Thyroid gland (tissue), 4 donors: Measurements from ENCODE around the gene TARS2. TPM values are rescaled to one million over a fixed set of nuclear protein-coding genes. Genes with fewer than 3 reads are reported as not detected.

Experiments
- DNase-seq, 2 donors: peaks; one replicate each; pipeline ENCODE4 v3.0.0-alpha.2; 2019
- H3K27ac ChIP-seq, 3 donors: fragments of 200-600 bp; sonication (generic); 1 replicate in 2 of 3; 2 replicates in 1 of 3; pipeline ENCODE4 v1.5.1; 2016 to 2019; ENCODE audit warnings: mild to moderate bottlenecking in 1 of 3, moderate library complexity in 1 of 3
- H3K27me3 ChIP-seq: fragments of 200-600 bp; sonication (generic); one replicate; pipeline ENCODE4 v1.5.1; 2019
- H3K36me3 ChIP-seq, 2 donors: fragments of 200-600 bp; sonication (generic); one replicate each; pipeline ENCODE4 v1.5.1; 2016 to 2019
- H3K4me1 ChIP-seq, 2 donors: fragments of 200-600 bp; sonication (generic); one replicate each; pipeline ENCODE4 v1.5.1; 2017 to 2019
- H3K4me3 ChIP-seq, 3 donors: fragments of 200-600 bp; sonication (generic); replicated peaks in 1 of 3; 1 replicate in 2 of 3; 2 replicates in 1 of 3; pipeline ENCODE4 v1.5.1; 2016; ENCODE audit warnings: mild to moderate bottlenecking in 1 of 3
- H3K9me3 ChIP-seq: fragments of 200-600 bp; sonication (generic); one replicate; pipeline ENCODE4 v1.5.1; 2017
- POLR2A ChIP-seq, 2 donors: fragments of 450-650 bp; IDR thresholded peaks; one replicate each; pipeline ENCODE4 v1.6.1; 2017; ENCODE audit warnings: antibody characterized with exemption in 2 of 2, mild to moderate bottlenecking in 2 of 2, moderate library complexity in 1 of 2
- WGBS, 2 donors: methylation state at CpG; one replicate each; pipeline ENCODE4 v1.1.5; 2017; 5-methylcytosine and 5-hydroxymethylcytosine counted together
- intact Hi-C: fragments of 100-400 bp; cut with DNase I; formaldehyde crosslinking; loops from one replicate; pipeline ENCODE4 v1.15.1; 2023
- total RNA-seq, 4 donors: library from RNA; depleted of rRNA; stranded (reverse); fragments of >200 nt; gene quantifications; one replicate each; pipeline ENCODE4 v1.2.3, GENCODE V29; 2016
- TF ChIP-seq, protein P1 (sequence below), 6 experiments: fragments of 200-600 bp in 3 of 6; fragments of 450-650 bp in 3 of 6; sonication (generic) in 3 of 6; IDR thresholded peaks; one replicate each; pipeline ENCODE4 v1.5.1; 2016 to 2019; ENCODE audit warnings: antibody characterized with exemption in 6 of 6, mild to moderate bottlenecking in 2 of 6, inconsistent platforms in 1 of 6, moderate library complexity in 1 of 6

The TARS2 gene
- total RNA-seq, 4 donors from 2014 or later = 13.8 to 18.2 (median 14.8) TPM

DNA sequence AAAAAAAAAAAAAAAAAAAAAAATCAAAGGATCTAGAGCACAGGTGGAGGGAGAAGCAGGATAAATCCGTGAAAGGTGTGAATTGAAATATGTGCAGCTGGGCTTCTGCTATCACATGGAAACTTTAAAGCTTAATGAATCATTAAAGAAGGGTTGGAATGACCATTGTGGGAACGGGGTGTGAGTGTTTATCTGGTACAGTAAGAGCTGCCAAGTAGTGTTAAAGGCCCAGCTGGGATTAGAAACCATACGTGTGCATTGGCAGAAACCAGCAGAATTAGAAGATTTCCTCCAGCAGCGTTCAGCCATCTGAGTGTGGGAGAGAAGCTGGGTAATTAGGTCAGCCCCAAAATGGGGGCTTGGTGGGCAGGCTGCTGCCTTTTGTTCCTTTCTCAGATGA lies 41.8 kb downstream of the TARS2 start:
- no peaks in the 10 kb centered on the region for H3K27me3 ChIP-seq
- no peak for DNase-seq

DNA sequence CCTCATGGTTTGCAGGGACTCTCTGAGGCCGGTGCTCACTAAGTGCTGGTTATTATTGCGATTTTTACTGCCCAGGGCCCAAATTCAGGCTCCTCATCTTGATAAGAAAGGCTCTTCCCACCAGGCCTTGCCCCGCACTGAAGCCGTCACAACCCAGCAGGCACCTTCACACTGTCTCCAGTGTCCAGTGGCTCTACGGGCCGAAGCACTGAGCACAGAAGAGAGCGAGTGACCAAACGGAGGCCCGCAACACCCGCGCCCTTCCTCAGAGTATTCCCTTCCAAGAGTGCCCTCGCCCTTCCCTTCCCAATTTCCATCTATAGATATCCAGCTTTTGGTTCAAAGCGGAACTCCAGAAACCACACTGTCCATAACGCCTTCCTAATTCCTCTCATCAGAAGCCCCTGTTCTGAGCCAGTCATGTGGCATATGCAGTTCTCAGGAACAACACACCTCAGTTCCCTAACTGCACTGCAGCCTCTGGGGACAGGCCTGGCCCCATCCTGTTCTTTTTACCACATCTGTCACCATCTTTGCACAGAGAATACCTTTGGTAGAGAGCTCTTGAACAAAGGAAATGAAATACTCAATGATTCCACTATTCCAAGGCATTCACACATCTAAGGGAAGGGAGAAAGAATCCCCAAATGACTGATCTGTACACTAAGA lies 43.4 kb downstream of the TARS2 start:
- Histone ChIP-seq H3K4me1 (peaks cover 7 to 22% of the 10 kb centered on the region in 2 donors), H3K4me3 (no peak overlapping the region), H3K27ac (no peak overlapping the region), H3K9me3 (no peaks in the 10 kb centered on the region), H3K27me3 (no peaks in the 10 kb centered on the region), H3K36me3 (no peaks in the 10 kb centered on the region)
- no peak for DNase-seq
- no peak for TF ChIP-seq POLR2A (IDR thresholded peaks at IDR 0.05)
- TF ChIP-seq, protein P1, sequence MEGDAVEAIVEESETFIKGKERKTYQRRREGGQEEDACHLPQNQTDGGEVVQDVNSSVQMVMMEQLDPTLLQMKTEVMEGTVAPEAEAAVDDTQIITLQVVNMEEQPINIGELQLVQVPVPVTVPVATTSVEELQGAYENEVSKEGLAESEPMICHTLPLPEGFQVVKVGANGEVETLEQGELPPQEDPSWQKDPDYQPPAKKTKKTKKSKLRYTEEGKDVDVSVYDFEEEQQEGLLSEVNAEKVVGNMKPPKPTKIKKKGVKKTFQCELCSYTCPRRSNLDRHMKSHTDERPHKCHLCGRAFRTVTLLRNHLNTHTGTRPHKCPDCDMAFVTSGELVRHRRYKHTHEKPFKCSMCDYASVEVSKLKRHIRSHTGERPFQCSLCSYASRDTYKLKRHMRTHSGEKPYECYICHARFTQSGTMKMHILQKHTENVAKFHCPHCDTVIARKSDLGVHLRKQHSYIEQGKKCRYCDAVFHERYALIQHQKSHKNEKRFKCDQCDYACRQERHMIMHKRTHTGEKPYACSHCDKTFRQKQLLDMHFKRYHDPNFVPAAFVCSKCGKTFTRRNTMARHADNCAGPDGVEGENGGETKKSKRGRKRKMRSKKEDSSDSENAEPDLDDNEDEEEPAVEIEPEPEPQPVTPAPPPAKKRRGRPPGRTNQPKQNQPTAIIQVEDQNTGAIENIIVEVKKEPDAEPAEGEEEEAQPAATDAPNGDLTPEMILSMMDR (IDR thresholded peaks at IDR 0.05) = no peak
- intact Hi-C loops = no loop called here
- WGBS, 2 donors = 95 to 97% methylated on average over 14 of the region's 14 CpGs

More for the DNA sequence above, 41.8 kb downstream of the TARS2 start:
- Histone ChIP-seq H3K4me1 (peaks cover 7 to 22% of the 10 kb centered on the region in 2 donors), H3K36me3 (no peaks in the 10 kb centered on the region), H3K4me3 (no peak overlapping the region), H3K9me3 (no peaks in the 10 kb centered on the region), H3K27ac (no peak overlapping the region)
- TF ChIP-seq, protein P1 (IDR thresholded peaks at IDR 0.05) = no peak
- TF ChIP-seq POLR2A (IDR thresholded peaks at IDR 0.05) = no peak
- 30 to 51% methylated on average over 4 of the region's 4 CpGs for WGBS, 2 donors
- intact Hi-C loops = no loop called here

DNA sequence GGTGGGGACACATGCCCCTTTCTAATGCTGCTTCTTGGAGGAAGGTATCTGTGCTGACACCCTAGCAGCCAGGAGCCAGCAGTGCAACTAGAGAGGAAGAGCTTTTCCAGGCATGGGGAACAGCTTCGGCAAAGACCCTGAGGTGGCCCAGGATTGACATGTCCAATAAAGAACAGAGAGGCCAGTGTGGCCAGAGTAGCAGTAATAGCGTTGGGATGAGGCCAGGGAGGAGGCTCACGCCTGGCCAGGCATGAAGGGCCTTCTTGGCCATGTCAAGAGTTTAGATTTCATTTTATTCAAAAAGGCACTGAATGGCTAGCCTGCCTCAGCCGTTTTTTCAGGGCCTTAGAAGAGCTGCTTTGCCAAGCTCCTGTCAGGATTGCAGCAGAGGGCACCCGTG lies 45.6 kb downstream of the TARS2 start:
- DNase-seq = peak; percentile 88 to 90
- peak in 1 of 2 donors; percentile 11 for TF ChIP-seq POLR2A (IDR thresholded peaks at IDR 0.05)
- TF ChIP-seq, protein P1 (IDR thresholded peaks at IDR 0.05) = no peak
- Histone ChIP-seq H3K4me3 (no peak overlapping the region), H3K9me3 (no peaks in the 10 kb centered on the region), H3K27ac (peak overlapping the region in 2 of 3 donors; percentile 60 to 62), H3K27me3 (no peaks in the 10 kb centered on the region), H3K4me1 (peaks cover 7 to 22% of the 10 kb centered on the region in 2 donors), H3K36me3 (no peaks in the 10 kb centered on the region)
- intact Hi-C loops = loop anchor here (2.0 kb wide), 1 partner anchor 68 kb away; no protein-coding TSS in a partner anchor
- WGBS, 2 donors = 17 to 33% methylated on average over 5 of the region's 5 CpGs

DNA sequence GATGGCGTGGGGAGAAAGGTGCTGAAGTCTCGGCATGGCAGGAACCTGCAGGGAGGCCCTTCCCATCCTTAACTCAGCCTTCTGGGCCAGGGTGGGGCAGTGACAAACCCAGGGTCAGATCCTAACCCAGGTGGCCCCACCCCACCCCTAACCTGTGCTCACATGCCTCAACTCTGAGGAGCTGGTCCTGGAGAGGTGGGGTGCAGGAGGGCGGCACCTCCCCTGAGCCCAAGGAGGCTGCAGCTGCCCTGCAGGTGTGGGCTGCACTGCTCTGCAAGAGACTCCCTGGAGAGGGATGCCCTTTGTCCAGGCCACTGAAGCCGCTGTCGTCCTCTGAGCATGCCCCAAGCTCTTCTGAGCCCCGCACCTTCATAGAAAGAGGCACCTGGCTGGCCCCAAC lies 46.8 kb downstream of the TARS2 start:
- H3K9me3 ChIP-seq = no peaks in the 10 kb centered on the region
- intact Hi-C loops = no loop called here
- WGBS, 2 donors = 97 to 98% methylated on average over 3 to 6 of the region's 6 CpGs
- peaks cover 7 to 22% of the 10 kb centered on the region in 2 donors for H3K4me1 ChIP-seq
- no peaks in the 10 kb centered on the region for H3K36me3 ChIP-seq
- TF ChIP-seq POLR2A (IDR thresholded peaks at IDR 0.05) = no peak
- TF ChIP-seq, protein P1 (IDR thresholded peaks at IDR 0.05) = no peak
- no peak for DNase-seq
- no peak overlapping the region for H3K4me3 ChIP-seq
- H3K27ac ChIP-seq = peak overlapping the region in 1 of 3 donors; percentile 60
- H3K27me3 ChIP-seq = no peaks in the 10 kb centered on the region

DNA sequence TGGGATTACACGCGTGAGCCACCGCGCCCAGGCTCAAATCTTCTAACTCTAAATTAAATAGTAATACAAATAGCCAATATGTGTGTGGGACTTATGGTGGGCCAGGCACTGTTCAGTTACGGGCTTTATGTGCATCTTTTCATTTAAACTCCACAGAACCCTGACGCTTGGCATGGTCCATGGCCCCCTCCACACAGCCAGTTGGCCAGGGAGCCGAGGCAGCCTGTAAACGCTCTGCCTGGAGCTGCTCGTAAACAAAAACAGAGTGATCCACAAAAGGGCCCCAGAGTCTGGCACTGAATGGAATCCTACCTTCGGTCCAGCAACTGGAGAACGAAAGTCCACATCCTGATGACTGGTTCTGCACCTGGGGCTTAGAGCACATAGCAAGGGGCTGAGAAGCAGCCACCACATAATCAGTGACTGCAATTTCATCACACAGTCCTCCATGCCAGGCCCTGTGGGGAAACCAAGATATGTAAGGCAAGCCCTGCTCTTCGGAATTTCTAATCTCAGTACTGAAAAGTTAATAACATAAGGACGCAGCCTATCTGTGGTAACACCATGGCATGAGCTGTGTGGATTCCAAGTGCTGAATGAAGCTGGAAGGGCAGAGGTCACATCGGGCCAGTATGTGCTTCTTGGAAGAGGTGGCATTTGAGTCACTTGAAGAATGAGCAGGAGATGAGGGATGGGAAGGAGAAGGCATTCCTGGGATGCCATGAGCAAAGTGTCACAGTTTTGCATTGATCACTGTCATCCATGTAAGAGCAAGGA lies 48.5 kb downstream of the TARS2 start:
- no peaks in the 10 kb centered on the region for H3K27me3 ChIP-seq
- no peak overlapping the region for H3K4me3 ChIP-seq
- TF ChIP-seq, protein P1 (IDR thresholded peaks at IDR 0.05) = no peak
- TF ChIP-seq POLR2A (IDR thresholded peaks at IDR 0.05) = no peak
- no peak for DNase-seq
- peaks cover 7 to 22% of the 10 kb centered on the region in 2 donors for H3K4me1 ChIP-seq
- WGBS, 2 donors = 92 to 98% methylated on average over 14 of the region's 14 CpGs
- intact Hi-C loops = no loop called here
- H3K9me3 ChIP-seq = no peaks in the 10 kb centered on the region
- no peaks in the 10 kb centered on the region for H3K36me3 ChIP-seq
- H3K27ac ChIP-seq = no peak overlapping the region
